Karpas-422 (cell line): Measurements from ENCODE around the gene SLC25A3. TPM values are rescaled to one million over a fixed set of nuclear protein-coding genes. Genes with fewer than 3 reads are reported as not detected.

ENCODE experiments used
- DNase-seq: peaks from one replicate; pipeline ENCODE4 v3.0.0-alpha.2; 2015
- H2AFZ ChIP-seq: fragments of 200-600 bp; sonication (generic); 2 replicates; pipeline ENCODE4 v1.6.1; 2014; ENCODE audit warnings: antibody characterized with exemption, low read length, mixed read lengths
- H3K27ac ChIP-seq: fragments of 200-600 bp; sonication (generic); 2 replicates; pipeline ENCODE4 v1.5.1; 2014; ENCODE audit warnings: mild to moderate bottlenecking, low read length, moderate library complexity
- H3K27me3 ChIP-seq: fragments of 200-600 bp; sonication (generic); 2 replicates; pipeline ENCODE4 v1.6.1; 2014; ENCODE audit warnings: low read length, mixed read lengths
- H3K36me3 ChIP-seq: fragments of 200-600 bp; sonication (generic); 2 replicates; pipeline ENCODE4 v1.6.1; 2014; ENCODE audit warnings: low read length, mixed read lengths; ENCODE audit not compliant: insufficient read depth
- H3K4me1 ChIP-seq: fragments of 200-600 bp; sonication (generic); 2 replicates; pipeline ENCODE4 v1.6.1; 2014; ENCODE audit warnings: mild to moderate bottlenecking, low read length, mixed read lengths
- H3K4me2 ChIP-seq: fragments of 200-600 bp; sonication (generic); 2 replicates; pipeline ENCODE4 v1.6.1; 2014; ENCODE audit warnings: low read length, low read depth, mild to moderate bottlenecking; ENCODE audit not compliant: poor library complexity, severe bottlenecking
- H3K4me3 ChIP-seq: fragments of 200-600 bp; sonication (generic); 2 replicates; pipeline ENCODE4 v1.5.1; 2014; ENCODE audit warnings: mild to moderate bottlenecking, antibody characterized with exemption, low read length, mixed read lengths
- H3K79me2 ChIP-seq: fragments of 200-600 bp; sonication (generic); 2 replicates; pipeline ENCODE4 v1.6.1; 2014; ENCODE audit warnings: mild to moderate bottlenecking, low read length, mixed read lengths
- H3K9ac ChIP-seq: fragments of 200-600 bp; sonication (generic); 2 replicates; pipeline ENCODE4 v1.6.0; 2014; ENCODE audit warnings: low read length
- H3K9me2 ChIP-seq: fragments of 200-600 bp; sonication (generic), shearing (Covaris generic); replicated peaks from 2 replicates; pipeline ENCODE4 v1.6.0; 2014; ENCODE audit warnings: mild to moderate bottlenecking, low read length, moderate library complexity; ENCODE audit not compliant: insufficient read depth
- H3K9me3 ChIP-seq: fragments of 300-700, 200-600 bp; sonication (generic); 2 replicates; pipeline ENCODE4 v1.6.1; 2014; ENCODE audit warnings: low read length, mixed read lengths
- H4K20me1 ChIP-seq: fragments of 200-600 bp; sonication (generic); 2 replicates; pipeline ENCODE4 v1.6.1; 2014; ENCODE audit warnings: mild to moderate bottlenecking, antibody characterized with exemption, low read length, low read depth; ENCODE audit not compliant: insufficient read depth
- total RNA-seq: library from RNA; depleted of rRNA; stranded (reverse); fragments of >200 nt; shearing (Covaris generic); gene quantifications from 2 replicates; pipeline ENCODE4 v1.2.3, GENCODE V29; 2014; ENCODE audit warnings: low replicate concordance

SLC25A3 gene
- total RNA-seq, 1 experiment from 2014 or later, result 582 TPM

DNA sequence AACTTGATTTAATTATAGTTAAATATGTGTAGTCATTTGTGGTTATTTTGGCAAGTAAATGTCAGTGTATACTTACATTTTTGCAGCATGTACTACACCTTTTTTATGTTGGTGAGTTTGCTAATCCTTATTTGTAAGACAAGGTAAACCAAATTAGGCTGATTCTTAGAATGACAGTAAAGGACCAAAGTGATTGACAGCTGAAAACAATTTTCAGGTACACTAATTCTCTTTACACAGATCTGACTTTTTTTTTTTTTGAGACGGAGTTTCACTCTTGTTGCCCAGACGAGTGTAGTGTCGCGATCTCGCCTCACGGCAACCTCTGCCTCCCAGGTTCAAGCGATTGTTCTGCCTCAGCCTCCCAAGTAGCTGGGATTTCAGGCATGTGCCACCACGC lies 8.4 kb downstream of the SLC25A3 start:
- DNase-seq, result no peak
- no peaks in the 10 kb centered on the region for H3K27me3 ChIP-seq
- H3K4me3 ChIP-seq, result no peak overlapping the region
- H3K9me2 ChIP-seq, result no peaks in the 10 kb centered on the region
- peaks cover 15% of the 10 kb centered on the region for H3K79me2 ChIP-seq
- H3K9me3 ChIP-seq, result no peaks in the 10 kb centered on the region
- H3K27ac ChIP-seq, result no peak overlapping the region
- no peaks in the 10 kb centered on the region for H3K4me1 ChIP-seq
- peaks cover 8% of the 10 kb centered on the region; the same call in 1 of the 2 replicates for H4K20me1 ChIP-seq
- H2AFZ ChIP-seq, result no peak overlapping the region
- H3K9ac ChIP-seq, result no peak overlapping the region
- H3K4me2 ChIP-seq, result no peak overlapping the region
- H3K36me3 ChIP-seq, result peaks cover 54% of the 10 kb centered on the region

DNA sequence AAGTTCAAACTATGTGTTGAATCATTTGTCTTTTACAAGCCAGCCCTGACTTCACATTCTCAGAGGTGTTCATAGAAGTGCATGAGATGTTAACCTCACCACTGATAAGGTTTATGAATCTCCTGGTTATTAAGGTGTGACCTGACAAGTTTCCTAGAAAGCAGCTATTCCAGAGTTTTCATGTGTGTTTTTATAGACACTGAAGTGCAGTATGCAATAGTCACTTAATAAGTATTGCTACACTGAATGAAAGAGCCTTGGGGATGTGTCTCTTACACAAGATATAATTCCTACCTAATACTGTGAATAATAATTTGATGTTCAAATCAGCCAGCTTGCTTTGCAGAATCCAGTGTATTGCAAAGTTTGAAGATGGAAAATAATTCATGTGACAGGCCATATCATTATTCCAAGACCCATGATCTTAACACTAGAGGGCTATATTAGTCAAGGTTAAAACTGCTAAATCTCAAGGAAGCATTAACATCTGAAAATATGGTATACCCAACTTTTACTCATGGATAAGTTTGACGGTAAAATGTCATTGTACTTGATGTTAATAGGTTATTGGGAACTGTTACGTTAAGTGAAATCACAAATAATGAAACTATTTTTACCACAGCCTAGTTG lies 13.0 kb downstream of the SLC25A3 start:
- Histone ChIP-seq H2AFZ (no peak overlapping the region), H3K36me3 (peaks cover 20% of the 10 kb centered on the region), H3K27me3 (no peaks in the 10 kb centered on the region), H3K4me3 (no peak overlapping the region), H3K9me2 (no peaks in the 10 kb centered on the region), H3K27ac (no peak overlapping the region), H3K4me1 (no peaks in the 10 kb centered on the region), H3K9ac (no peak overlapping the region), H4K20me1 (0 out of 2 replicates have a peak, but pooled peaks cover 4% of the 10 kb centered on the region), H3K9me3 (no peaks in the 10 kb centered on the region), H3K79me2 (no peaks in the 10 kb centered on the region), H3K4me2 (no peak overlapping the region)
- DNase-seq, result no peak

DNA sequence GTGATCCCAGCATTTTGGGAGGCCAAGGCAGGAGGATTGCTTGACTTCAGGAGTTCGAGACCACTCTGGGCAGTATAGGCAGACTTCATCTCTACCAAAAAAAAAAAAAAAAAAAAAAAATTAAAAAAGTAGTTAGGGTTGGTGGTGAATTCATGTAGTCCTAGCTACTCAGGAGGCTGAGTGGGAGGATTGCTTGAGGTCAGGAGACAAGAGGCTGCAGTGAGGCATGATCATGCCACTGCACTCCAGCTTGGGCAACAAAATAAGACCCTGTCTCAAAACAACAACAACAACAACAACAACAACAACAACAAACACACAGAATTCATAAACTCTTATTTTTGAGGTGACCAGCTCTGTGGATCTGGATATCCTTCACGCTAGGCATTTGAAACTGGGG lies 17.1 kb downstream of the SLC25A3 start:
- H3K9me3 ChIP-seq, result no peaks in the 10 kb centered on the region
- no peak overlapping the region for H3K9ac ChIP-seq
- no peaks in the 10 kb centered on the region for H3K9me2 ChIP-seq
- no peak overlapping the region for H2AFZ ChIP-seq
- no peaks in the 10 kb centered on the region; the same call in 1 of the 2 replicates for H3K36me3 ChIP-seq
- peaks cover 33% of the 10 kb centered on the region for H3K4me1 ChIP-seq
- no peak for DNase-seq
- H3K27me3 ChIP-seq, result no peaks in the 10 kb centered on the region
- H3K4me3 ChIP-seq, result no peak overlapping the region
- H3K27ac ChIP-seq, result no peak overlapping the region
- no peaks in the 10 kb centered on the region for H4K20me1 ChIP-seq
- no peak overlapping the region for H3K4me2 ChIP-seq
- H3K79me2 ChIP-seq, result no peaks in the 10 kb centered on the region

DNA sequence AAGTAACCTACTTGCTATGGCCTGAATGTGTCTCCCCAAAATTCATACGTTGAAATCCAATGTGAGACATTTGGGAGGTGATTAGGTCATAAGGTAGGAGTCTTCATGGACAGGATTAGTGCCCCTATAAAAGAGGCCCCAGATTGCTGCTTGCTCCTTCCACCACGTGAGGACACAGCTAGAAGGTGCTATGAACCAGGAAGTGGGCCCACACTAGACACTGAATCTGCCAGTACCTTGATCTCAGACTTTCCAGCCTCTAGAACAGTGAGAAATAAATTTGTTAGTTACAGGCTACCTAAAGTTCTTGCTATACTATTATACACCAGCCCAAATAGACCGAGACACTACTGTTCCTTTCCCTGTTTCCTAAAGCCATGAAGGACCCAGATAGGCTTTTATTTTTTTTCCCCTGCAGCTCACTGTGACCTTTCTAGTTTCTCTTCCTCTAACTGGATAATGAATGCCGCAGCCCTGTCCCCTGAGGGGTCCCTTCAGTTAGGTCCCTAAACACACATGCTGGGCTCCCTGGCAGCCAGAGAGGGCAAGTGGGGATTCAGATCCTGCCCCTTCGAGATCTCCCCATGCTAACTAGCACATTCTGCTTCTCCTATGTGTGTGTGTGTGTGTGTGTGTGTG lies 19.3 kb downstream of the SLC25A3 start:
- H3K27ac ChIP-seq, result peak overlapping the region; percentile 87
- H3K36me3 ChIP-seq, result no peaks in the 10 kb centered on the region; the same call in 1 of the 2 replicates
- peak overlapping the region; percentile 54 for H3K9ac ChIP-seq
- no peaks in the 10 kb centered on the region for H3K27me3 ChIP-seq
- H3K4me2 ChIP-seq, result peak overlapping the region; percentile 62
- peak overlapping the region; percentile 39 for H3K4me3 ChIP-seq
- peaks cover 12% of the 10 kb centered on the region; the same call in 1 of the 2 replicates for H3K79me2 ChIP-seq
- H3K4me1 ChIP-seq, result peaks cover 33% of the 10 kb centered on the region
- no peaks in the 10 kb centered on the region for H4K20me1 ChIP-seq
- H2AFZ ChIP-seq, result peak overlapping the region; percentile 65; the same call in 1 of the 2 replicates
- peak; percentile 93 for DNase-seq
- no peaks in the 10 kb centered on the region for H3K9me3 ChIP-seq
- H3K9me2 ChIP-seq, result no peaks in the 10 kb centered on the region

DNA sequence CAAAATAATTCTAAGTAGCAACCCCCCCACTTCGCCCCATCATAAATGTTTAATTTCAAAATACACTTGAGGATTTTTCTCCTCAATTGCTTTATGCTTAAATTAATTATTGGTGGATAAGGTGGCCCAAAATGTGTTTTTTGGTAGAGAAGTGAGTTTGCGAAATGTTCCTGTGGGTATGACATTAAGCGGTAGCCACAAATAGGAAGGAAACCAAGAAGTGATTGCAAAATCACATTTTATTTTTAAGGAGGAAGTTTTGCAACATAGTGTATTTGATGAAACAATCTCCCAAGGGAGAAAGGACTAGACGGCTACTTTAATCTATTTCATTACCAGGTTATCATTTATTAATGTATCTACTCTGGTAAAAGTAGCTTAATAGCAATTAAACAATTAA lies 25.5 kb downstream of the SLC25A3 start:
- Histone ChIP-seq H3K4me1 (peaks cover 16% of the 10 kb centered on the region), H3K27me3 (no peaks in the 10 kb centered on the region), H4K20me1 (no peaks in the 10 kb centered on the region), H3K9ac (no peak overlapping the region), H3K9me2 (no peaks in the 10 kb centered on the region), H2AFZ (no peak overlapping the region), H3K27ac (no peak overlapping the region), H3K4me2 (no peak overlapping the region), H3K36me3 (peaks cover 4% of the 10 kb centered on the region; the same call in 1 of the 2 replicates), H3K9me3 (no peaks in the 10 kb centered on the region), H3K4me3 (no peak overlapping the region), H3K79me2 (peaks cover 49% of the 10 kb centered on the region)
- no peak for DNase-seq

DNA sequence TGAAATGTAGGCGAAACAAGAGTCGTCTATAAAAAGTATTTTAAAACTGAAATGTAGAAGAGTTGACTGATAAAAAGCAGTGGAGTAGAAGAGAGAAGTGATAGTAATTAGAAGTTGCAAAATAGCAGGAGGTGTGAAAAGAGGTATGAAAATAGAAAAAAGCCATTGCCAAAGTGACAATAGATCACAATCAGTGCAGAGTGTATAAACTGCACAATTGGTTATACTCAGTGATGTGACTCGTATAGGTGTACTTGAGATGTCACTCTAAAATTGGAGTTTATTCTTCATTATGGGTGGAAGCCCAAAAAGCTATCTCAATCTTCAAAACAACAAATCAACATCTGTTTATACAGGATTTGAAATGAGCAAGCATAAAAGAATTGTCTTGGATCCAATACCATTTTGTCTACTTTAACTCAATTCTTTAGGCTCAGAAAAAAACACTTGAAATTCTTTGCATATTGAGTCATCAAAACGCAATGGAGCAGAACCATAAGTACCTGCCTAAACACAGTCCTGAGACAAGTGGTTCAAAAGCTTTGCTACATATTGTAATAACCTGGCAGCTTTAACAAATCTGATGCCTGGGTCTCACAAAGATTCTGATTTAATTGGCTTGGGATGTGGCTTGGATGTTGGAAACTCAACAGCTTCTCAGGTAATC lies 42.3 kb downstream of the SLC25A3 start:
- Histone ChIP-seq H3K79me2 (peaks cover 84% of the 10 kb centered on the region), H3K9ac (peak overlapping the region; percentile 37), H3K4me1 (peaks cover 47% of the 10 kb centered on the region), H3K27ac (peak overlapping the region; percentile 70), H3K9me3 (no peaks in the 10 kb centered on the region), H3K4me3 (peak overlapping the region; percentile 9; the same call in 1 of the 2 replicates), H3K27me3 (no peaks in the 10 kb centered on the region), H2AFZ (no peak overlapping the region), H3K9me2 (no peaks in the 10 kb centered on the region), H4K20me1 (no peaks in the 10 kb centered on the region), H3K36me3 (peaks cover 19% of the 10 kb centered on the region), H3K4me2 (peak overlapping the region; percentile 66)
- peak; percentile 77 for DNase-seq

DNA sequence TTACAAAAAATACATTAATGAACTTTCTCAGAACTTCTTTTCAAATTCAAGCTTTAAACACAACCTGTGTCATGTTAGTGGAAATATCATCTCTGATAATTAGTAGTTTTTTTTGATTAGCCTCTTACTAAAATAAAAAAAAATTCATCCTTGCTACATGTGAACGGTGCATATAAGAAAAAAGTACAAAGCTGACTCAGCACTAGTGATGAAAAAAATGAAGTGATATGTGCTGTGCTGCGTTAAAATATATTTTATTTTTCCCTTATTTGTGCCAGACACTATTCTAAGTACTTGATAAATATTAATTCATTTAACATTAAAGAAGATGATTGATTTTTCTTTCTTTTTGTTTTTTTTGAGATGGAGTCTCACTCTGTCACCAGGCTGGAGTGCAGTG lies 43.6 kb downstream of the SLC25A3 start:
- no peak for DNase-seq
- Histone ChIP-seq H3K27me3 (no peaks in the 10 kb centered on the region), H3K4me3 (peak overlapping the region; percentile 9), H4K20me1 (no peaks in the 10 kb centered on the region), H2AFZ (no peak overlapping the region), H3K36me3 (peaks cover 25% of the 10 kb centered on the region), H3K4me1 (peaks cover 51% of the 10 kb centered on the region), H3K9ac (peak overlapping the region; percentile 37; the same call in 1 of the 2 replicates), H3K79me2 (peaks cover 95% of the 10 kb centered on the region), H3K27ac (peak overlapping the region; percentile 70), H3K9me2 (no peaks in the 10 kb centered on the region), H3K4me2 (peak overlapping the region; percentile 66), H3K9me3 (no peaks in the 10 kb centered on the region)

DNA sequence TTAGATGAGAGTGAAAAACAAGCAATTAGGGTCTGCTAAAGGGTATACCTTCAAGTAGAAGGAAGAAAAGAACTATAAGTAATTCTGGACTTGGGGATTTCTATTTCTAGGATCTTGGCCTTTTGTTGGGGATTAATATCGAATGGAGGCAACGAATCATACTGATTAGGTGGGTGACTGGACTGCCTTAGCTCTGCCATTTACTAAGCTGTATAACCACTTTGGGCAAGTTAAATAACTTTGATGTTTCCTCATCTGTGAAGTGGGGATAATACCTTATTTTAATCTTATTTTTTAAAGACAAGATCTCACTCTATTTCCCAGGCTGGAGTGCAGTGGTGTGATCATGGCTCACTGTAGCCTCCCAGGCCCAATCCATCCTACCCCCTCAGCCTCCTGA lies 44.5 kb downstream of the SLC25A3 start:
- Histone ChIP-seq H3K36me3 (peaks cover 19% of the 10 kb centered on the region), H2AFZ (no peak overlapping the region)

More for the DNA sequence above, 44.5 kb downstream of the SLC25A3 start:
- peaks cover 60% of the 10 kb centered on the region for H3K4me1 ChIP-seq
- H3K9me2 ChIP-seq, result no peaks in the 10 kb centered on the region
- H3K4me2 ChIP-seq, result peak overlapping the region; percentile 36
- H3K9me3 ChIP-seq, result no peaks in the 10 kb centered on the region
- H3K9ac ChIP-seq, result no peak overlapping the region
- no peak overlapping the region for H3K4me3 ChIP-seq
- peak overlapping the region; percentile 5; the same call in 1 of the 2 replicates for H3K27ac ChIP-seq
- H3K79me2 ChIP-seq, result peaks cover 97% of the 10 kb centered on the region
- H4K20me1 ChIP-seq, result no peaks in the 10 kb centered on the region
- H3K27me3 ChIP-seq, result no peaks in the 10 kb centered on the region
- DNase-seq, result no peak
